Ectodermal cell (in vitro differentiated cells): Measurements from ENCODE around the gene GDF15.

Experiments used
- H3K27ac ChIP-seq: 2 replicates; pipeline ENCODE4 v1.7.0; 2013; ENCODE audit warnings: mild to moderate bottlenecking, low read depth, low read length; ENCODE audit not compliant: insufficient read depth, poor library complexity, severe bottlenecking
- H3K27me3 ChIP-seq: 2 replicates; pipeline ENCODE4 v1.7.0; 2013; ENCODE audit warnings: mild to moderate bottlenecking, low read length; ENCODE audit not compliant: insufficient read depth, control insufficient read depth, poor library complexity, severe bottlenecking
- H3K36me3 ChIP-seq: one replicate; pipeline ENCODE4 v1.7.0; 2013; ENCODE audit warnings: low read length; ENCODE audit not compliant: control insufficient read depth, insufficient read depth
- H3K4me1 ChIP-seq: one replicate; pipeline ENCODE4 v1.7.0; 2013; ENCODE audit warnings: low read length; ENCODE audit not compliant: control insufficient read depth, insufficient read depth
- H3K4me3 ChIP-seq: 2 replicates; pipeline ENCODE4 v1.7.0; 2013; ENCODE audit warnings: low read depth, low read length, control low read depth; ENCODE audit not compliant: insufficient read depth
- H3K9me3 ChIP-seq: 2 replicates; pipeline ENCODE4 v1.7.0; 2013; ENCODE audit warnings: mild to moderate bottlenecking, low read length, moderate library complexity; ENCODE audit not compliant: control insufficient read depth
- WGBS, 2 experiments: methylation state at CpG; one replicate each; pipeline ENCODE4 v1.1.7; 2013; ENCODE audit warnings: missing lambda C conversion rate in 2 of 2; 5-methylcytosine and 5-hydroxymethylcytosine counted together

Gene GDF15

DNA sequence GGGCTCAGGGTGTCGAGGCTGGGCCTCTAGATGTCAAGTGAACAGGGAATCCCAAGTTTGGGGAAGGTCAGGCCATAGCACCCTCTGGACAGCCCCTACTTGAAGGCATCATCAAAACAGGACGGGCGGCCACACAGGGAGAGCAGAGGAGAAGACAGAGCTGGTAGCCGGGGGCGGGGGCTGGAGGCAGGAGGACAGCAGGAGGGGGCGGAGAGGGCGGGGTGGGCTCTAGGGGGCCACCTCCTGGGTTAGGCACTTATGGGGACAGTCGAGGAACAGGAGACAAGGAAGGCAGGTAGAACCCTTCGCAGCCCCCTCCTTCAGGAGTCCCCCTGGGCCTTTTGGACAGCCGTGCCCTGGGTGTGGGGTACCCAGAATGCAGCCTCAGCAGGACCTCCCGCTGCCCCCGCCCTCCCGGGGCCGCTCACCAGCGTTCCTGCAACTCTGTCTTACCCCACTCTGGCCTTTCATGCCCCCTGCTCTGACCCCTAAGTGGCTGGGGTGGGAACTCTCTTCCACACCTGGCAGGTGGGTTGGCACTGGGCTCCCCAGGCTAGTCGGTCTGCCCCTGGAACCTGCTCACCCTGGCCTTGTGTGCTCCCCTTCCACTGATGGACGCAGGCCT lies 39.0 kb downstream of the GDF15 start:
- no peak overlapping the region for H3K4me3 ChIP-seq
- H3K27ac ChIP-seq = no peak overlapping the region
- no peaks in the 10 kb centered on the region for H3K9me3 ChIP-seq
- WGBS, 2 experiments = 77 to 78% methylated on average over 17 of the region's 17 CpGs
- H3K36me3 ChIP-seq = no peaks in the 10 kb centered on the region
- H3K27me3 ChIP-seq = peaks cover 5% of the 10 kb centered on the region
- peaks cover 32% of the 10 kb centered on the region for H3K4me1 ChIP-seq

DNA sequence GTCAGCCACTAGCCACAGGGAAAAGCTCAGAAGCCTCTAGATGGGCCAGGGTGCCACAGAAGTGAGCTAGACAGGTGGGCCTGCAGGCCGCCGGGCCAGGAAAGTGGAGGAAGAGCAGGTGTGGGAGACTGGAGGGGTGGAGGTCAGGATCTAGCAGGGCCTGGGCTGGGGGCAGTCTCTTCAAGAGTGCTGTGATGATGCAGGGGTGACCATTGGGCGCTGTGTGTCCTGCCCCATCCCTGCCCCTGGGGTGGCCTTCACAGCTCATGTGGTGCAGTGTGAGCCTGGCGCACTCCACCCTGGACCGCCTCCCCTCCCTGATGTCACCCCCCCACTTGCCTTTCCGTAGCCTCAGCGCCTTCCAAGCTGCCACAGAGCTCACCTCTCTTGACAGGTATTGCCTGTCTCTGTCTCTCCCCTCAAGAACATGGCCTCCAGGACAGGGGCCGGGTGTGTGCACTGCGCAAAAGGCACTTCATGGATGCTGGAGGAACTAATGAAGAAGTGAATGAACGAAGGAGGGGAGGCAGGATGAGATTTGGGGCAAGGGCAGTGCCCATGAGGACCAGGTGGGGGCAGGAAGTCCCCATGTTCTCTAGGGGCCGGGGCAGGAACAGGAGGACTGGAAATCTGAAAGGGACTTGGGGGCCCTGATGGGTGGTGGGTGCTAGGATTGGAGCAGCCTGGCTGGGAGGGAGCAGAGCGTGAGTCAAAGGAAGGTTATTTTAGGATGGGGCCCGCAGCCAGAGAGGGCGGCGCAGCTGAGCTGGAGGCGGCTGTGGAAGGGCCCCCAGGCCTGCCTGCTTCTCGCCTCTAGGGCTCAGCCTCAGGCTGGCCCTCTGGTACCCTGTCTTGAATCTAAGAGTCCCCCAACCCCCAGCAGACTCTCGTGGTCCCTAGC lies 39.8 kb downstream of the GDF15 start:
- no peaks in the 10 kb centered on the region for H3K36me3 ChIP-seq
- WGBS, 2 experiments = 87 to 88% methylated on average over 18 of the region's 18 CpGs
- H3K4me3 ChIP-seq = no peak overlapping the region
- H3K27me3 ChIP-seq = no peaks in the 10 kb centered on the region
- no peaks in the 10 kb centered on the region for H3K9me3 ChIP-seq
- H3K4me1 ChIP-seq = peaks cover 40% of the 10 kb centered on the region
- H3K27ac ChIP-seq = no peak overlapping the region

DNA sequence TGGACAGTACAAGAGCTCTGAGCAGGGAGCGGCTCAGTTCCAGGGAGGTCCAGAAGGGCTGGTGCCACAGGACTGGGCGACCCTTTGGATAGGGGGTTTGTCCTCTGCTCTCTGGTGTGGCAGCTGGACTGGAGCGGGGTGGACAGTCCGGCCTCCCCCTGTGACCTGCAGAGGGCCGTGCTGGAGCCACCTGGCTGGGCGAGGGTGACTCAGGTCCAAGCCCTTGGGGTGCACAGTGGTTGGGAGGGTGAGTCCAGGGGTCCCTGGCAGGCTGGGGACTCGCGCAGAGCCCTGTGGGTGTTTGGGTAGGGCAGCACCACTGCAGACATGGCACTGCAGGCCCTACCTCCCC lies 40.4 kb downstream of the GDF15 start:
- H3K27ac ChIP-seq = no peak overlapping the region
- 94% methylated on average over 8 of the region's 8 CpGs for WGBS, 2 experiments
- peaks cover 46% of the 10 kb centered on the region for H3K4me1 ChIP-seq
- H3K4me3 ChIP-seq = no peak overlapping the region
- no peaks in the 10 kb centered on the region for H3K36me3 ChIP-seq
- no peaks in the 10 kb centered on the region for H3K9me3 ChIP-seq
- H3K27me3 ChIP-seq = no peaks in the 10 kb centered on the region

GRCh38 chr19:18427080-18427742 lies 41.3 kb downstream of the GDF15 start:
- H3K4me3 ChIP-seq = no peak overlapping the region
- no peaks in the 10 kb centered on the region for H3K9me3 ChIP-seq
- H3K27ac ChIP-seq = no peak overlapping the region
- H3K36me3 ChIP-seq = no peaks in the 10 kb centered on the region
- no peaks in the 10 kb centered on the region for H3K27me3 ChIP-seq
- WGBS, 2 experiments = 93 to 95% methylated on average over 16 of the region's 16 CpGs
- H3K4me1 ChIP-seq = peaks cover 54% of the 10 kb centered on the region

- peaks cover 58% of the 10 kb centered on the region for H3K4me1 ChIP-seq
- no peaks in the 10 kb centered on the region for H3K9me3 ChIP-seq
- H3K27ac ChIP-seq = no peak overlapping the region
- 89 to 90% methylated on average over 12 of the region's 12 CpGs for WGBS, 2 experiments
- H3K4me3 ChIP-seq = no peak overlapping the region
- no peaks in the 10 kb centered on the region for H3K27me3 ChIP-seq
- H3K36me3 ChIP-seq = no peaks in the 10 kb centered on the region
Measured at GRCh38 chr19:18427743-18428113, 41.8 kb downstream of the GDF15 start.

DNA sequence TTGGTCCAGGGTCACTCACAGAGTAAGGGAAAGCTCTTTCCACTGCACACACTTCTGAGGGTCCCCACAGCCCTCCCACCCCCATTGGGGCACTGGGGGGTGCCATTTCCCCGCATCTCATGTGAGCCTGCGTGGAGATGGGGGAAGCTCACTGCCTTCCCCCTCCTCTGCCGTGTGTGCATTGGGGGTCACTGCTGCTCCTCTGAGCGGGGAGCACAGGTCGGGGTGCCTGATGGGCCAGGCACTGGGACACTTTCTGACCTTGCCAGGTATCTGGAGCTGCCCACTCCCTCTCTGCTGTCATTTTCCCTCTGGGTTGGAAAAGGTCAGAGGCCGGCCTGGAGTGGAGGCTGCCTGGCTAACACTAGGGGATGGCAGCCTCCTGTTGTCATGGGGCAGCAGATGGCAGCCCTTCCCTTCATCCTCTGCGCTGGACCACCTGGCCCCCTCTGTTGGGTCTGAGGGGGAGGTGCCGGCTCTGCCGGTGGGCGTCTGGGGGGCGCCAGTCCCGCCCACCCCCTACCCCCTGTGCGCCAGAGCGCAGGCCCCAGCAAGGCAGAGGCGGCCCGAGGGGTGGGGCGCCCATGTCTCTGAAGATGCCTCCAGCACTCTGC lies 42.3 kb downstream of the GDF15 start:
- H3K27ac ChIP-seq = peak overlapping the region; percentile 90
- WGBS, 2 experiments = 38 to 41% methylated on average over 17 of the region's 17 CpGs
- no peaks in the 10 kb centered on the region for H3K36me3 ChIP-seq
- H3K4me1 ChIP-seq = peaks cover 63% of the 10 kb centered on the region
- no peaks in the 10 kb centered on the region for H3K27me3 ChIP-seq
- no peaks in the 10 kb centered on the region for H3K9me3 ChIP-seq
- no peak overlapping the region for H3K4me3 ChIP-seq

DNA sequence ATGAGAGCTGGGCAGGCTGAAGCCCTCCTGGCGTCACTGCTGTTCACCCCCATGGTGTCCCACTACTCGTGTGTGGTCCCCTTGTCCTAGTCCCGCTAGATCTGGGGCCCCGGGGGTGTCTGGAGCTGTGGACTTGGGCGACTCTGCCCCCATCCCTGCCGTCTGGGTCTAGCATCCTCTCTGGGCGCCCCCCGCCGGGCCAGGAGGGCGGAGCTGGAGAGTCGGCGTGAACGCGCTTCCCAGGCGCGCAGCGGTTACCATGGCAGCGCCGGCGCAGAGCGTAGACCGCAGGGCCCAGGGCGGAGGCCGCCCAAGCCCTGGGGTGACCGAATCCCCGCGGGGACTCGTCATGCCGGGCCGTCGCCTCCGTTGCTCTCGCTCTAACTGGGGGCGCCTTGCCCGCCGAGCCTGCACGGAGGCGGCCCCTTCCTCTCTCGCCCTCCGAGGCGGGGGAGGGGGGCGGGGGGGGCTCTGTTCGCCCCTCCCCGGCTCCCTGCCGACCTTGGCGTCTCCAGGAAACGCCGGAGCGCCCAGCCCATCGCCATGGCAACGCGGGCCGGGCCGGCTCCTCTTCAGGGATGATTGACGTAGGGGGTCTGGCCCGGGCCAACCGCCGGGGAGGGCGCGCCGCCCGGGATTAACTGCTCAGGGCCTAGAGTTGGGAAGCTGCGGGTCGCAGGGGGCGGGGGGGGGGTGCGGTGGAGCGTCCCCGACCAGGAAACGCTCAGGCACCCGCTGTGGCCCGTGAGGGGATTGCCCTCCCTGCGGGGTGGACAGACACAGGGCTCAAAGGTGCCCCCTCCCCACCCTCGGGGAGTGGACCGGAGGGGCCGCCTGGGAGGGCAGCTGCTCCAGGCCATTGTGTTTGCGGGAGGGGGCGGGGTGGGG lies 43.1 kb downstream of the GDF15 start:
- WGBS, 2 experiments = 1% methylated on average over 77 of the region's 77 CpGs
- peak overlapping the region; percentile 90 for H3K27ac ChIP-seq
- H3K9me3 ChIP-seq = no peaks in the 10 kb centered on the region
- peaks cover 61% of the 10 kb centered on the region for H3K4me1 ChIP-seq
- H3K36me3 ChIP-seq = no peaks in the 10 kb centered on the region
- H3K27me3 ChIP-seq = no peaks in the 10 kb centered on the region
- H3K4me3 ChIP-seq = peak overlapping the region; percentile 36

GRCh38 chr19:18429717-18430416 lies 43.9 kb downstream of the GDF15 start:
- H3K9me3 ChIP-seq = no peaks in the 10 kb centered on the region
- H3K27ac ChIP-seq = peak overlapping the region; percentile 90
- WGBS, 2 experiments = 27 to 28% methylated on average over 13 of the region's 13 CpGs
- H3K4me1 ChIP-seq = peaks cover 61% of the 10 kb centered on the region
- H3K36me3 ChIP-seq = peaks cover under 1% of the 10 kb centered on the region
- peak overlapping the region; percentile 36 for H3K4me3 ChIP-seq
- H3K27me3 ChIP-seq = no peaks in the 10 kb centered on the region
